Measurements from ENCODE around the gene FGF14. TPM values are rescaled to one million over a fixed set of nuclear protein-coding genes. Genes with fewer than 3 reads are reported as not detected.

FGF14 gene
- total RNA-seq, 3 donors from 2014 or later, result 0.43 to 2.5 (median 0.70) TPM

- Histone ChIP-seq H3K36me3 (ENCODE audit: low read depth) (no peaks in the 10 kb centered on the region), H3K4me1 (ENCODE audit: low read depth) (no peaks in the 10 kb centered on the region), H3K4me3 (no peak overlapping the region), H3K9me3 (no peaks in the 10 kb centered on the region)
- intact Hi-C loops (cut with DNase I, micrococcal nuclease), result no loop called here
- DNase-seq (no peak), ATAC-seq (no peak)
- TF ChIP-seq CTCF (IDR thresholded peaks at IDR 0.05), result no peak
These were observed 209.0 kb downstream of the FGF14 start for GRCh38 chr13:102192858-102193257.

- H3K9me3 ChIP-seq, result no peaks in the 10 kb centered on the region
- H3K4me1 ChIP-seq (ENCODE audit: low read depth), result no peaks in the 10 kb centered on the region
- no peak for TF ChIP-seq CTCF (IDR thresholded peaks at IDR 0.05)
- ATAC-seq, result no peak
- no peaks in the 10 kb centered on the region for H3K36me3 ChIP-seq (ENCODE audit: low read depth)
- H3K4me3 ChIP-seq, result no peak overlapping the region
- no peak for DNase-seq
- intact Hi-C loops (cut with DNase I, micrococcal nuclease), result no loop called here
These were observed 209.8 kb downstream of the FGF14 start for GRCh38 chr13:102191951-102192502.

GRCh38 chr13:102190930-102191329, 210.9 kb downstream of the FGF14 start:
- Histone ChIP-seq H3K36me3 (ENCODE audit: low read depth) (no peaks in the 10 kb centered on the region), H3K4me1 (ENCODE audit: low read depth) (no peaks in the 10 kb centered on the region), H3K4me3 (no peak overlapping the region), H3K9me3 (no peaks in the 10 kb centered on the region)
- ATAC-seq (no peak), DNase-seq (no peak)
- intact Hi-C loops (cut with DNase I, micrococcal nuclease), result no loop called here
- no peak for TF ChIP-seq CTCF (IDR thresholded peaks at IDR 0.05)

- intact Hi-C loops (cut with DNase I, micrococcal nuclease), result no loop called here
- ATAC-seq, result no peak
These were observed 214.5 kb downstream of the FGF14 start for GRCh38 chr13:102187313-102187712.

GRCh38 chr13:102185375-102185984, 216.4 kb downstream of the FGF14 start:
- DNase-seq (no peak), ATAC-seq (no peak)
- H3K36me3 ChIP-seq (ENCODE audit: low read depth), result no peaks in the 10 kb centered on the region
- no peak for TF ChIP-seq CTCF (IDR thresholded peaks at IDR 0.05)
- intact Hi-C loops (cut with DNase I, micrococcal nuclease), result no loop called here
- H3K4me3 ChIP-seq, result no peak overlapping the region
- no peaks in the 10 kb centered on the region for H3K4me1 ChIP-seq (ENCODE audit: low read depth)
- H3K9me3 ChIP-seq, result no peaks in the 10 kb centered on the region

More at GRCh38 chr13:102187313-102187712, 214.5 kb downstream of the FGF14 start:
- no peak overlapping the region for H3K4me3 ChIP-seq
- DNase-seq, result no peak
- no peaks in the 10 kb centered on the region for H3K4me1 ChIP-seq (ENCODE audit: low read depth)
- no peak for TF ChIP-seq CTCF (IDR thresholded peaks at IDR 0.05)
- H3K36me3 ChIP-seq (ENCODE audit: low read depth), result no peaks in the 10 kb centered on the region
- H3K9me3 ChIP-seq, result no peaks in the 10 kb centered on the region
